ENCODE results near the gene SMYD1.

SMYD1 gene

DNA sequence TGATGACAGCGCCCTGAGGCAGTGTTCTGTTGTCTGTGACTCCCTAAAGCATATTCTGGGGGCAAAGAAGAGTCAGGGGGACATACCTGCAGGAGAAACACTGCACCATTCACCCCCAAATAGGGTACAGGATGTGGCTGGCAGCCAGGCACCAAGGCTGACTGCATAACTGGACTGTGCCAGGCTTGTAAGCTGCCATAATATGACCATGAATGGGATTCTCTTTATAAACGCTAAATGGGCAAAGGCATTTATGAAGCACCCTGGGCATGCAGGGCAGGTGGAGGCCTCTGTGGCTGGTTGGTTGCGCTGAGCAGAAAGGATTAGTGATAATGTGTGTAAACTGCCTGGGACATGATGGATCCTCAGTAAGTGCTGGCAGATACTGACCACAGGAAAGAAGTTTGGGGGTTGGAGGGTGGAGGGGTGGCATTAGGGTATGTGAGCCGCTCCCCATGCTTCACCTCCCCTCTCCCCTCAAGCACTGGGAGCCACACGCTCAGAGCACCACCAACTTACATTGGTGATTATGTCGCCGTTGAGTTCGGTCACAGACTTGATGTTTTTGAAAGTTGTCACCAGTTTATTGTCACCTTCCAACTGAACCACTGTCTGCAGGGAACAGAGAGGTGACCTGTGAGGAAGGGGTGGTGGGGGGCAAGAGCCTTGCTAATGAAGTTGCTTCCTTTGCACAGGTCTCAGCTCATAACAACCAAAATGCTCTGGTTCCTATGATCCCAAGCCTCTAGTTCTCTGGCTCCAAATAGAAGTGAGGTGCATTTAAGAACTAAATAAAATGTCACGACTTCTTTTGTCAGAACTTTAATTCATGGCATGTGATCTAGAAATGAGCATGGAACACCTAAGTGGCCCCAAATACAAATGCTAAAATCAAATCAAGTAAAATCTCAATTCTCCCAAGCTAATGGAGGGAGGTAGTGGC is 56.6 kb downstream of the SMYD1 start:
- DNase-seq, result no peak

- no peak for DNase-seq
Measured at GRCh38 chr2:88125344-88125923, 57.8 kb downstream of the SMYD1 start.

GRCh38 chr2:88125924-88126771 is 58.5 kb downstream of the SMYD1 start:
- DNase-seq, result no peak

DNA sequence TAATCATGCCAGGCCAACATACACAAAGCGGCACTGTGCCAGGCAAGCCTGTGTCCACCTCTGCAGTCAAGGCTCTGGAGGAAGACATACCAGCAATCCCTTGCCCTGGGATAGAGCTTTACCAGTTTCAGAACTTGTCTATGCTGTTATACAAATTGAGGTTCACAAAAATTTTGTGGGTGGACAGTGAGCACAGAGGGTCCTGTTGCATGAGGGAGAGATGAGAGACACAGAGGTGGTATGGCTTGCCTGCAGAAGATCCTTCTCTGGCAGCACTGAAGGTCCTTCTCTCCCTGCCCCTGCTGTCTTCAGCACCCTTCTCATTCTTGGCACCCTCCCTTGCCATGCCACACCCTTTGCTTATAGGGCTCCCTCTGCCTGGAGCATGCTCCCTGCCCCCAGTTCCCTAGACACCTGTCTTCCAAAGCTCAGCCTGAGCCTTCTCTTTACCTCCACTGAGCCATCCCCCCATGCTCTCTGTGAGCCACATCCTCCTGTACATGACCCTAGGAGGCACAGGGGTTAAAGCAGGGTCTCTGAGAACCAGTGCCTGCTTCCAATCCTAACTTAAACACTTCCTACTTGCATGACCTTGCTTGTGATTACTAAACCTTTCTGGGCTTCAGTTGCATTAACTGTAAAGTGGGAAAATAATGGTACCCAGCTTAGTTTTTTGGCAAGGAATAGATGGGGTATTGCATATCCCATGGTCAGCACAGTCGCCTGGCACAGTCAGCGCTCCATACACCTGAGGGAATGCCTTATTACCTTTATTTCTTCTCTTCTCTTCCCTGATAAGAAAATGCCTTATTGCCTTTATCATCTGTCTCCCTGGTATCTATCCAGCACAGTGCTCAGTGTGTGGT is 59.4 kb downstream of the SMYD1 start:
- no peak for DNase-seq

GRCh38 chr2:88127638-88127887 is 59.9 kb downstream of the SMYD1 start:
- no peak for DNase-seq

DNA sequence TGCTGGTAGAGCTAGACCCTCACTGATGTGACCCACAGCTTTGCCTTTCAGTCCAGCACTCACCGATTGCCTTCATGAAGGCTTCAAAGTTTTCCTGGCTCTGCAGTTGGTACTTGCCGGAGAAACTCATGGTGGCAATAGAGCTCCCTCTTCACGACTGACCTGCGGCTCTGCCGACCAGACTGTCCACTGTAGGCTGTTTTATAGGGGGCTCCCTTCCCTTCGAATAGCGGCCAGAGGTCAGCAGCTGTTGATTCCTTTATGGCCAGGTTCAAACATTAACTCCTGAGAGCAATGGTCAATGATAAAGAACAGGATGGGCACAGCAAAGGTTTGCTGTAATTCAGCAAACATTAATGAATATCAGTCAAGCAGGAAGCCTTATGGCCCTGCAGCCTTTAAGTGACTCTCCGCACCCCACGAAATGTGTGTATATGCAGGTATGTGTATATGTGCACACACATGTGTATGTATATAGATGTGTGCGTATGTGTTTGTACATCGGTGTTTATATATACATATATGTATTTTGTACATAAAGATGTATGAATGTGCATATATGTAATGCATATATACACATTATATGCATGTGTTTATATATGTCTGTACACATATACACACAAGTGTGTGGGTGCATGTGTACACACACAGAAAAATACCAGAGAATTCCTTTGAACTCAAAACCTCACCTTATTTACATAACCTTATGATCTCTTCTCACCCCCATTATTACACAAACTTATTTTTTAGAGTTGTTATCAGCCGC is 60.4 kb downstream of the SMYD1 start, which contains the start of gene FABP1:
TSS of gene FABP1 (minus strand) at position 175 of the 766 bp plus-strand sequence. CDS start at position 130, 45 bp downstream.
- DNase-seq, result no peak

DNA sequence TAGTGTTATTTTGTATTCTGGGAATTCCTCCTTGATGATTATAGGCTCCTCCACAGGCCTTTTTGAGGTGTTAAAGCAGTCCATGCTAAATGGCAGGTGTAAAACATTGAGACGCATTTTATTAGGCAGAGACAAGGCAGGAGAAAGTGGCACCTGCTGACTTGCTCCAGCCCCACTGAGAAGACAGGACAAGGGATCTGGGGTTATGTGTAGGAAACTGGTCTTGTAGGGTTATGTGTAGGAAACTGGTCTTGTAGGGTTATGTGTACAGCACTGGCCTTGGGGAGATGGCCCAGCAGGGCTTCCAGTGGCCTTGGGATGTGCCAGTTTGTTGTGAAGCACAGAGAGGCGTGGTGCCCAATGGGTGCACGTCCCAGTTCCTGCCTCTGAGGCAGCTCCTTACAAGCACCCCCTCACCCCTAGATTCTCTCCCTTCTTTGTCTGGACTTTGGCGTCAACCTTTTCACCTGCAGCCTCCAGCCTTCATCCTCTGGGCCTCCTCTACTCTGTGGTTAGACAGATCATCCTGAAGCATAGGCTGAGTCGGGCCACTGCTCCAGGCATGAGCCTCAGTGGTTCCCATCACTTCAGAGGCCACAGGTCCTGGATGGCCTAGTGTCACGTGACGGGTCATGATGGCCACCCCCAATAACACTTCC is 61.2 kb downstream of the SMYD1 start:
- no peak for DNase-seq

- no peak for DNase-seq
Measured at GRCh38 chr2:88129313-88129959, 61.8 kb downstream of the SMYD1 start.

GRCh38 chr2:88131201-88131998 is 63.8 kb downstream of the SMYD1 start:
- no peak for DNase-seq

DNA sequence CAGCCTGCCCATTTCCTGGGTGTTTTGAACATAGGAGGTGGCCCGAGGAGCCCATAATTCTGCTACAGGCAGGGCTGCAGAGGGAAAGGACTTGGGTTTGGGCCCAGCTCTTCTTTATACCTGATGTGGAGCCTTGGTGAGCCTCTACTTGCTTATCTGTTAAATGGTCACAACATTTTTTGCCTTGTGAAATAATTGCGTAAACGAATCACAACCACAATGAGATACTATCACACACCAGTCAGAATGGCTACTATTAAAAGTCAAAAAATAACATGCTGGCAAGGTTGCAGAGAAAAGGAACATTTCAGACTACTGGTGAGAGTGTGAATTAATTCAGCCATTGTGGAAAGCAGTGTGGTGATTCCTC is 64.4 kb downstream of the SMYD1 start:
- no peak for DNase-seq

DNA sequence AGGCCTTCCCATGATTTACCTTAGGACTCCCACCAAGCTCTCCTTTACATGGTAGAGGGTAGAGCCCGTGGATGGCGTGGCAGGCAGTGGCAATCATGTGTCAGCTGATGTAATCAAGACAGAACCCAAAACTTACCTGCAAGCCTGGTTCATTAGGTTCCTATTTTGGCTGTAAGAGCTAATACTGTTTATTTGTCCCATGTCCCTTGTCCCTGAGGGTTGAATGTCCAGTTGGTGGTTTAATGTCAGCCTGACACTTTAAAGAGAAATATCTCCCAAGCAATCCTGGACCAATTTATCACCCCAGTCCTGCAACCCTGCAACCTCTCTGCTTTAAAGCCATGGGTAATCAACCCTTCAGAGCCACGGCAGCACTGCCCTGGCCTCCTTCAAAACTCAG is 66.2 kb downstream of the SMYD1 start:
- no peak for DNase-seq

- DNase-seq, result no peak
Measured at GRCh38 chr2:88136817-88137216, 69.2 kb downstream of the SMYD1 start.

DNA sequence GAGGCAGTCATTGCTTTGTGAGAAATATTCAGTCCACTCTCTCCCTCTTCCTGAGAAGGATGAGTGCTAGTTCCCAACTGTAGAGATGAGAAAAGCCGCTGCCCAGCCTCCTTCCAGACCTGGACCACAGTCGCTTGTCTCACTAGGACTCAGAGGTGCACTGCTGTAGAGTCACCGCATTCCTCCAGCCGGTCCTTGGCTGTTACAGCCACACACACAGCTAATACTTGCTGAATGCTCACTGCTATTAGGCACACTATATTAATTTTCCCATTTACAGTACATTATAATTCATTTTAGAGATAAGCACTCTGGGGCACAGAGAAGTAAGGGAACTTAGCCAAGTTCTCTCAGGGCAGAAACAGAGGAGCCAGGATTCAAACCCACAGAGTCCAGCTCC is 70.2 kb downstream of the SMYD1 start:
- DNase-seq, result no peak

DNA sequence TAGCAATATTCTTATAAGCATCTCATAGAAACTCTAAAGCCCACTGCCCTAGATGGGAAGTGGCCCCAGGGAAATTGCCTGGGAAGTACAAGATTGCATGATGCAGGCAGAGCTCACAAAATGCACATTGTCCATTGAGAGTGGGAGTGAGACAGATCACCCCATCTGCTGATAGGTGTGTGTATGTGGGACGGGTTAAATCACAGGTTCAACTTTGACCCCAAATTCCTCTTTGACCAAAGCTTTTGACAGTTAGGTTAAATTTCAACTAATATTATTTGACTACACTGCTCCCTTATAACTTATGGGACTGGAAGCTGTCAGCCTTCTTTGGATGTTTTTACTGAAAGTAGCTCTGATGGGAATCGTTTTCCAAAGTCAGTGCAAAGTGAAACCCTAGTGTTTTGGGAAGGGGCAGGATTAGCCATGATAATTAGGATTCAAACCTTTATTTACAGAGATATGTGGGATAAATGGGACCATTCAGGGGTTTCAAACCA is 71.6 kb downstream of the SMYD1 start:
- no peak for DNase-seq

DNA sequence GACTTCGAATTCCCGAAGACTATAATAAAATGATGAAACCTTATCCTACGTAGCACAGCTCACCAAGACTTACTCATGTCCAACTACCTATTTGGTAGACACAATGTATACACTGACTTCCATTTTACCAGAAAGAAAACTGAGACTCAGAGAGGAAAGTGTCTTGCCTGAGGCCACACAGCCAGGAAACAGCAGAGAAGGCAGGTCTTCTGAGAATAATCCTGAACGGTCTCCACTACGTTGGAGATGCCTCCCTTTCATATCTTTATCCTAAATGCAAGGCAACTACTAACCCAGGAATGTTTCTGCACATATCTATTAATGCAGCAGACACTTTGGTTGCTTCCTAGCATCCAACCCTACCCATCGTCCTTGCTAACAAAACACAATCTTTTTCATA is 72.2 kb downstream of the SMYD1 start:
- DNase-seq, result no peak

GRCh38 chr2:88141952-88142351 is 74.3 kb downstream of the SMYD1 start:
- DNase-seq, result no peak

DNA sequence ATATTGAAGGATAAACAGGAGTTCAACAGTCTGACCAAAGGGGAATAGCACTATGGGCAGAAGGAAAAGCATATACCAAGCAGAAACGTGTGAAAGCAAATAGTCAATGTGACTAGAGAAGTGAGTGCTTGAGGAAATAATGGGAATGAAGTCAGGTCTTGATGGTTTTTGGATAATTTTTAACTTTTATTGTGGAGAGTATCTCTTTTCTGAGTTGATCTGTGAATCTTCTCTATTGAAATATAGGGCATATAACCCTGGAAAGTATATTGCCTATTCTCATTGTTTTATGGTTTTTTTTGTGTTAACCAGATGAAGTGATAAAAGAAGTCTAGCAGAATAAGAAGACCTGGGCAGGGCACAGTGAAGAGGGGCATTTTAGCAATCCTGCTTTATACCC is 76.6 kb downstream of the SMYD1 start:
- DNase-seq, result no peak

DNA sequence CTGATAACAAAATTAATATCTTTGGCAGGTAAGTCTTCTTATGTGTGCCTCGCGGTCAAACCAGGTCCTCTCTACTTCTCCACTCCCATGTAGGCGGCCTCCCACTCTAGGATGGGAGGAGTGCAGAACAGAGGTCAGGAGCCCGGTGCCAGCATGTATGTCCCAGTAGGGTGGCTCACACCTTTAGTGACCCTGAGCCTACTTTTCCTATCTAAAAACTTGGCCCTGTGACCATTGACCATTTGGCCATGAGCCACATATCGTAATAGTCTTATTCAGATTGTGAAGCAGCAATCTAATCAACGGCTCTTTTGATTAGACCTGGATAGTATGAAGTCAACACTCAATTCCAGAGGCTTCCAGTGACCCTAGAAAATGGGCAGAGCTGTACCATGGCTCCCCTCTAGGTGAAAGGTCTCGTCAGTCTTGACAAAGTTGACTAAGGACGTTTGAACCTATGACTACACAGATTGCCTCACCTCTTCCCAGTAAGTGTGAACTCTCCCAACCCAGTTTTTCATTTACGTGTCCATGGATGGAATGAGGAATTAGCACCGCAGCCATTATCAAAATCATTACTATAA is 77.4 kb downstream of the SMYD1 start:
- no peak for DNase-seq

GRCh38 chr2:88146590-88146989 is 79.0 kb downstream of the SMYD1 start:
- DNase-seq, result no peak
